ENCODE results near the gene APOD. TPM values are rescaled to one million over a fixed set of nuclear protein-coding genes. Genes with fewer than 3 reads are reported as not detected.
A peak's percentile ranks its signal among the peaks of the same experiment; 100 is the strongest.

APOD gene
- total and polyA plus RNA-seq, 2 of the 4 experiments (the other 2 are of a cell fraction) = 0.36 TPM; not detected in 1

DNA sequence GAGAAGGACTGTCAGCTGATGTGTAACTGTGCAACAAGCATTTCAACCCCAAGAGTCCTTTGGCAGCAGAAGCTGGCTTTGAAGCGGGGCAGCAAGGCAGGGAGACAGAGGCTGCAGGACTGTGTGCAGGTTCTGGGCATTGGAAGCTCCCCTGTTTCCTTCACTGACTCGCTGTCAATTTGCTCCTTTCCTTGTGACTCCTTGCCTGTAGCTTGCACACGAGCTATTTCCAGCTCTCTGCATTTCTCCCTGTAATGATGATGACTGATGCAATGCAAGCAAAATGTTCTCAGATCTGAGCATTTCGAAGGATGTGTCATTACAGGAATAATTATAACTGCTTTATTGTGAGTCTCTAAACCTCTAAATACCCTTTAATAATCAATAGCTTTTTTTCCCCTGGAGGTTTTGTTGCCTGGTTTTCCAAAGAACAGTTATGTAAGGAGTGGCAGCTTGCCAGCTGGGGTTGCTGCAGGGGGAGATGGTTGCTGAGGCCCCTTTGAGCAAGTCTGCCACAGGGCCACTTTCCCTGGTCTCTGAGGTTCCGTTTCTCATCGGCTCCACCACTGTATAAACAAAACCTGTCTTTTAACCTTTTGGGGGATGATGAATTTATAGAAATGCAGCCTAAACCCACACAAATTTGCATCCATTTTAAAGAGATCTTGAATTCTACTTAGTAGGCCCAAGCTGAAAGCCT, 2.8 kb downstream of the APOD start:
- no TSS peak for BruUV-seq (replicated peaks)

More for the DNA sequence above, 2.8 kb downstream of the APOD start:
- Histone ChIP-seq H4K5ac (ENCODE audit: low read depth, low read length) (no peak overlapping the region), H4K91ac (ENCODE audit: insufficient read depth, low read depth, low read length) (no peak overlapping the region), H3K4me3 (ENCODE audit: insufficient read depth, low read depth, low read length) (no peak overlapping the region), H2BK15ac (ENCODE audit: low read depth, low read length) (no peak overlapping the region), H2AK5ac (ENCODE audit: low read depth, low read length) (no peak overlapping the region), H3K56ac (ENCODE audit: extremely low read depth, insufficient read depth, low read length) (no peak overlapping the region), H3K4ac (ENCODE audit: low read depth, low read length) (no peak overlapping the region), H4K20me1 (ENCODE audit: insufficient read depth, low read length) (no peaks in the 10 kb centered on the region), H3K18ac (ENCODE audit: low read depth, low read length) (no peak overlapping the region), H3K79me1 (ENCODE audit: low read depth in 1 of 2, low read length in 2 of 2) (no peaks in the 10 kb centered on the region), H3K9me3 (ENCODE audit: control insufficient read depth, insufficient read depth, low read length) (no peaks in the 10 kb centered on the region), H2BK20ac (ENCODE audit: low read depth, low read length) (no peak overlapping the region), H3K4me1 (ENCODE audit: control insufficient read depth, insufficient read depth, low read length) (peaks cover 5% of the 10 kb centered on the region), H3K27ac (ENCODE audit: insufficient read depth, low read length) (no peak overlapping the region), H2BK5ac (ENCODE audit: low read depth, low read length, poor library complexity, severe bottlenecking) (no peak overlapping the region), H2BK120ac (ENCODE audit: low read depth, low read length) (no peak overlapping the region), H3K9me1 (ENCODE audit: insufficient read depth, low read length) (no peaks in the 10 kb centered on the region), H3K23ac (ENCODE audit: low read depth, low read length) (no peak overlapping the region), H2AFZ (replicated peaks; ENCODE audit: low read length, poor library complexity) (no peak overlapping the region), H2AK9ac (replicated peaks; ENCODE audit: low read depth, low read length, poor library complexity) (no peak overlapping the region), H3K14ac (replicated peaks; ENCODE audit: low read depth, low read length) (no peak overlapping the region), H4K8ac (ENCODE audit: low read depth in 2 of 2, low read length in 2 of 2) (no peak overlapping the region), H3K9ac (ENCODE audit: low read depth, low read length) (no peak overlapping the region), H3K27me3 (ENCODE audit: control insufficient read depth, insufficient read depth, low read length) (peaks cover 22% of the 10 kb centered on the region), H3K4me2 (ENCODE audit: low read depth, low read length) (no peak overlapping the region), H3K36me3 (ENCODE audit: control insufficient read depth, insufficient read depth, low read length) (no peaks in the 10 kb centered on the region)
- ChIA-PET POLR2A (ENCODE audit: unreplicated experiment) (no interaction called here), CTCF (no interaction called here)
- 0% methylated on average over 1 of the region's 6 CpGs; no CpG with 5 or more reads in 1 of the 2 experiments for WGBS, 2 experiments (ENCODE audit: extremely low coverage in 2 of 2, insufficient read length in 1 of 2)
- in situ Hi-C loops (cut with MboI; ENCODE audit: low sequenced_read_pairs) (no loop called here), dilution Hi-C loops (cut with HindIII; ENCODE audit: low sequenced_read_pairs, unreplicated experiment) (no loop called here), intact Hi-C loops (cut with micrococcal nuclease) (no loop called here)
- peak; percentile 64 for TF ChIP-seq CEBPB (IDR thresholded peaks at IDR 0.05; ENCODE audit: low read depth, low read length)
- TF ChIP-seq MAFK (IDR thresholded peaks at IDR 0.05; ENCODE audit: low read depth, low read length) = no peak
- ATAC-seq (ENCODE audit: low read depth) (peak; percentile 49), DNase-seq (peak; percentile 65)

Data from IMR-90 (cell line).